Uterus (tissue), 4 donors: ENCODE data around the gene AATF. TPM values are rescaled to one million over a fixed set of nuclear protein-coding genes. Genes with fewer than 3 reads are reported as not detected.

ENCODE experiments used
- DNase-seq, 2 donors: peaks; one replicate each; pipeline ENCODE4 v3.0.0-alpha.2; 2019 to 2020
- H3K27ac ChIP-seq, 2 donors: fragments of 200-600 bp; sonication (generic); 1 replicate in 1 of 2; 2 replicates in 1 of 2; pipeline ENCODE4 v1.5.1; 2016 to 2018
- H3K27me3 ChIP-seq, 2 donors: fragments of 200-600 bp; sonication (generic); one replicate each; pipeline ENCODE4 v1.5.1; 2018 to 2019; ENCODE audit warnings: control low read depth in 1 of 2
- H3K36me3 ChIP-seq, 2 donors: fragments of 200-600 bp; sonication (generic); one replicate each; pipeline ENCODE4 v1.5.1; 2019; ENCODE audit warnings: control low read depth in 1 of 2
- H3K4me1 ChIP-seq, 2 donors: fragments of 200-600 bp; sonication (generic); one replicate each; pipeline ENCODE4 v1.5.1; 2018 to 2019; ENCODE audit warnings: control low read depth in 1 of 2
- H3K4me3 ChIP-seq, 2 donors: fragments of 200-600 bp; sonication (generic); 1 replicate in 1 of 2; 2 replicates in 1 of 2; pipeline ENCODE4 v1.5.1; 2018 to 2019; ENCODE audit warnings: mild to moderate bottlenecking in 1 of 2
- H3K9me3 ChIP-seq, 2 donors: fragments of 200-600 bp; sonication (generic); one replicate each; pipeline ENCODE4 v1.5.1; 2019; ENCODE audit warnings: control low read depth in 1 of 2
- CTCF ChIP-seq, 4 experiments: fragments of 200-600 bp in 2 of 4; fragments of 450-650 bp in 2 of 4; sonication (generic) in 2 of 4; IDR thresholded peaks; one replicate each; pipeline ENCODE4 v1.5.1; 2016 to 2019; ENCODE audit warnings: antibody characterized with exemption in 4 of 4, mild to moderate bottlenecking in 2 of 4, moderate library complexity in 1 of 4
- POLR2A ChIP-seq, 2 donors: fragments of 450-650 bp; IDR thresholded peaks; one replicate each; pipeline ENCODE4 v1.6.1; 2016; ENCODE audit warnings: antibody characterized with exemption in 2 of 2, mild to moderate bottlenecking in 1 of 2, moderate library complexity in 1 of 2
- intact Hi-C: fragments of 100-400 bp; cut with DNase I; formaldehyde crosslinking; loops from one replicate; pipeline ENCODE4 v1.15.1; 2023; ENCODE audit warnings: low total_unique reads
- total RNA-seq, 4 donors: library from RNA; depleted of rRNA in 3 of 4; stranded (reverse); fragments of >200 nt in 3 of 4; gene quantifications; one replicate each; pipeline versions ENCODE4 v1.1.0 to v1.2.4, GENCODE V29; 2014 to 2023
- donor health status: DM: yes; HTN: yes; CAD: no.

AATF gene
- total RNA-seq, 4 donors from 2014 or later: 10.0 to 48.2 (median 30.3) TPM

DNA sequence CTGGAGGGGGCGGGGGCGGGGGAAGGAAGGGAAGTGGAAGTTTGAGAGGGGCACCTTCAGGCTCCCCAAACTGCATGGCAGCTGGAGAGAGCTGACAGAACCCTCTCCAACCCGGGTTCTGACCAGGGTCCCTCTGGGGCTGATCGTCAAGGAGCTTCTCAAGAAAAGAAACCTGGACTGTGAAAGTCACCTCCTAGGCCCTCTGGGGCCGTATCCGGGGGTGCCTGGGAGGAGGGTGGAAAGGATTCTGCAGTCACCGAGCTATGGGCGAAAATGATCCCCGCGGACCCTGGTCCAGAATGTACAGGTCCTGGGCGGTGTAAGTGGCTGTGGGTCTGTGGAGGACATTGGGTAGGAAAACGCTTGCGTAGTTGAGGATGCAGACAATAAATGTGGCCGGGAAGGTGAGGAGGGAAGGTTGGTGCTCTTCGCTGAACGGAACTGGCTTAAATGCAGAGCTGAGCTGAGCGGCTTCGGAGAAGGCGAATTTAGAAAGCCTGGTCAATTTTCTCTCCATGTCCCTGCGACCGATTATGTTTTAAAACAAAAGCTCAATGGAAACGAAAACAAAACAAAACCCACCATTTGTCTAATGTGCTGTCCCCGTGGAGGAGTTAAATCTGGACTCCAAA, 15.1 kb upstream of the AATF start:
- no peak for DNase-seq
- Histone ChIP-seq H3K36me3 (no peaks in the 10 kb centered on the region), H3K4me3 (no peak overlapping the region), H3K9me3 (no peaks in the 10 kb centered on the region), H3K27ac (no peak overlapping the region), H3K4me1 (peaks cover 0 to 21% of the 10 kb centered on the region in 2 donors), H3K27me3 (peaks cover 66 to 94% of the 10 kb centered on the region in 2 donors)
- TF ChIP-seq POLR2A (IDR thresholded peaks at IDR 0.05) (no peak), CTCF (IDR thresholded peaks at IDR 0.05) (no peak)
- intact Hi-C loops: no loop called here

DNA sequence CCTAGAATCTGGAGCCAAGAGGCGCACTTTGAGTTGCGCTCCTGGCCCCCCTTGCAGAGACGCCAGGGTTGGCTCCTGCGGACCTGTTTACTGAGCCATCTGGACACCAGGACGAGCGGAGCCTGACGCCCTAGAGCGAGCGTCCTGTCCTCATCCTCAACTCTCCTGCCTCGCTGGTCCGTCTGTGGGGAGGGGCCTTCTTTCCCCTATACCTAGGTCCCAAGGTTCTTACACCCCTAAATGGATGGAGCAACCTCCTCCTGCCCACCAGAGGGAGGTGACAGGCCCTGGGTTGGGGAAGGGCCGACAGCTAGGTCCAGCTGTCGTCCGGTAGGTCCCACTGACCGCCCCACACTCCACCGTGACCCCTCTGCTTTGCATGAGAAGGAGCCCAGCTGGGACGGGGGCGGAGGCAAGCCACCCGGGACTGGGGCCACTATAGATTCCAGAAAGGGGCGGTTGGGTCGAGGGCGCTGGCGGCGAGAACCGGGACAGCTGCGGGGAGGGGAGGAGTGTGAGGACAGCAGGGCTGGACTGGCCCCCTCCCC, 14.5 kb upstream of the AATF start:
- Histone ChIP-seq H3K4me3 (no peak overlapping the region), H3K27ac (no peak overlapping the region), H3K9me3 (no peaks in the 10 kb centered on the region), H3K27me3 (peaks cover 71 to 95% of the 10 kb centered on the region in 2 donors), H3K4me1 (peaks cover 0 to 21% of the 10 kb centered on the region in 2 donors), H3K36me3 (no peaks in the 10 kb centered on the region)
- intact Hi-C loops: no loop called here
- TF ChIP-seq CTCF (IDR thresholded peaks at IDR 0.05) (no peak), POLR2A (IDR thresholded peaks at IDR 0.05) (no peak)
- DNase-seq: no peak

- TF ChIP-seq POLR2A (IDR thresholded peaks at IDR 0.05) (no peak), CTCF (IDR thresholded peaks at IDR 0.05) (no peak)
- peaks cover 0 to 21% of the 10 kb centered on the region in 2 donors for H3K4me1 ChIP-seq
- no peak overlapping the region for H3K4me3 ChIP-seq
- intact Hi-C loops: no loop called here
- peaks cover 75 to 95% of the 10 kb centered on the region in 2 donors for H3K27me3 ChIP-seq
- H3K36me3 ChIP-seq: no peaks in the 10 kb centered on the region
- no peak for DNase-seq
- no peaks in the 10 kb centered on the region for H3K9me3 ChIP-seq
- no peak overlapping the region for H3K27ac ChIP-seq
Measured at GRCh38 chr17:36934692-36935630, 13.8 kb upstream of the AATF start.

GRCh38 chr17:36935671-36936454, 12.9 kb upstream of the AATF start:
- H3K4me1 ChIP-seq: peaks cover 0 to 21% of the 10 kb centered on the region in 2 donors
- TF ChIP-seq POLR2A (IDR thresholded peaks at IDR 0.05): no peak
- TF ChIP-seq CTCF (IDR thresholded peaks at IDR 0.05): no peak
- H3K9me3 ChIP-seq: no peaks in the 10 kb centered on the region
- DNase-seq: no peak
- H3K36me3 ChIP-seq: no peaks in the 10 kb centered on the region
- no peak overlapping the region for H3K27ac ChIP-seq
- H3K27me3 ChIP-seq: peaks cover 78 to 95% of the 10 kb centered on the region in 2 donors
- H3K4me3 ChIP-seq: no peak overlapping the region
- intact Hi-C loops: no loop called here
